A673 (cell line): ENCODE results near the gene CNIH2. TPM values are rescaled to one million over a fixed set of nuclear protein-coding genes. Genes with fewer than 3 reads are reported as not detected.

Experiments
- BruUV-seq: library from RNA; stranded (reverse); fragments of 400-500 nt; replicated peaks from 2 replicates; lab custom pipeline; 2021; lab: Mats Ljungman, UMichigan
- CTCF ChIA-PET: fragments of 300-600 bp; sonication (Branson Sonifier 250); formaldehyde crosslinking; loops from one replicate; lab custom pipeline; 2022; ENCODE audit warnings: antibody characterized with exemption; lab: Charles Lee
- POLR2A ChIA-PET: fragments of 300-600 bp; sonication (Branson Sonifier 250); formaldehyde crosslinking; loops from one replicate; lab custom pipeline; 2022; ENCODE audit warnings: antibody characterized with exemption; ENCODE audit not compliant: low non-redundant PET; lab: Charles Lee
- DNase-seq: peaks from one replicate; pipeline ENCODE4 v3.0.0-alpha.2; 2015; ENCODE audit warnings: low spot score
- H3K27ac ChIP-seq: fragments of 200-600 bp; sonication (generic); 2 replicates; pipeline ENCODE4 v1.5.1; 2016; ENCODE audit warnings: mixed run types, low read depth, mild to moderate bottlenecking, mixed read lengths, antibody characterized with exemption, low read length; ENCODE audit not compliant: poor library complexity, severe bottlenecking
- H3K27me3 ChIP-seq: fragments of 200-600 bp; sonication (generic); replicated peaks from 2 replicates; pipeline ENCODE4 v1.6.1; 2017; ENCODE audit warnings: mixed run types, low read depth, mild to moderate bottlenecking, mixed read lengths, antibody characterized with exemption, low read length; ENCODE audit not compliant: insufficient read depth, poor library complexity
- H3K36me3 ChIP-seq: fragments of 200-600 bp; sonication (generic); 2 replicates; pipeline ENCODE4 v1.6.1; 2016; ENCODE audit warnings: mixed run types, mild to moderate bottlenecking, mixed read lengths, antibody characterized with exemption, low read length; ENCODE audit not compliant: insufficient read depth, poor library complexity, severe bottlenecking
- H3K4me1 ChIP-seq: fragments of 200-600 bp; sonication (generic); 2 replicates; pipeline ENCODE4 v1.6.1; 2017; ENCODE audit warnings: mixed run types, mild to moderate bottlenecking, mixed read lengths, antibody characterized with exemption, low read length; ENCODE audit not compliant: insufficient read depth, poor library complexity, severe bottlenecking
- H3K4me3 ChIP-seq: fragments of 200-600 bp; sonication (generic); 2 replicates; pipeline ENCODE4 v1.5.1; 2016; ENCODE audit warnings: low read depth, mixed run types, mild to moderate bottlenecking, mixed read lengths, low read length; ENCODE audit not compliant: poor library complexity, severe bottlenecking
- H3K9me3 ChIP-seq: fragments of 200-600 bp; sonication (generic); 2 replicates; pipeline ENCODE4 v1.6.1; 2016; ENCODE audit warnings: mixed run types, low read depth, mild to moderate bottlenecking, mixed read lengths, antibody characterized with exemption, low read length; ENCODE audit not compliant: poor library complexity, severe bottlenecking
- CTCF ChIP-seq: fragments of 300-800, 200-600 bp; sonication (generic); conservative IDR thresholded peaks from 2 replicates; pipeline ENCODE4 v1.5.1; 2017; ENCODE audit warnings: low read depth, mild to moderate bottlenecking, antibody characterized with exemption, low read length, moderate library complexity, mixed read lengths
- EZH2 ChIP-seq: fragments of 200-600 bp; sonication (generic); IDR thresholded peaks from 2 replicates; pipeline ENCODE4 v1.6.1; 2017; ENCODE audit warnings: borderline replicate concordance, low read depth, mild to moderate bottlenecking, mixed read lengths, antibody characterized with exemption, low read length; ENCODE audit not compliant: poor library complexity, severe bottlenecking
- intact Hi-C: fragments of 100-400 bp; cut with micrococcal nuclease; formaldehyde crosslinking; loops from one replicate; pipeline ENCODE4 v1.10.0; 2022; ENCODE audit not compliant: unreplicated experiment
- total RNA-seq: library from RNA; stranded (reverse); gene quantifications from 2 replicates; pipeline ENCODE4 v1.2.3, GENCODE V29; 2021

The CNIH2 gene
- total RNA-seq, 1 experiment from 2014 or later, result 13.7 TPM

GRCh38 chr11:66264383-66264782 lies 13.6 kb upstream of the CNIH2 start:
- peaks cover 7% of the 10 kb centered on the region for H3K4me1 ChIP-seq
- intact Hi-C loops, result no loop called here
- H3K27ac ChIP-seq, result no peak overlapping the region
- POLR2A ChIA-PET, result no interaction called here
- CTCF ChIA-PET, result no interaction called here
- H3K36me3 ChIP-seq, result peaks cover 51% of the 10 kb centered on the region
- TF ChIP-seq EZH2, result no peak
- TF ChIP-seq CTCF, result no peak
- DNase-seq, result no peak
- no TSS peak for BruUV-seq
- no peak overlapping the region for H3K4me3 ChIP-seq
- H3K27me3 ChIP-seq, result no peaks in the 10 kb centered on the region
- no peaks in the 10 kb centered on the region for H3K9me3 ChIP-seq

- intact Hi-C loops, result no loop called here
- no peak overlapping the region for H3K27ac ChIP-seq
- no TSS peak for BruUV-seq
- ChIA-PET POLR2A (no interaction called here), CTCF (no interaction called here)
- DNase-seq, result peak; percentile 62
- no peaks in the 10 kb centered on the region for H3K9me3 ChIP-seq
- H3K36me3 ChIP-seq, result peaks cover 47% of the 10 kb centered on the region
- TF ChIP-seq EZH2 (no peak), CTCF (peak; percentile 67)
- no peak overlapping the region for H3K4me3 ChIP-seq
- no peaks in the 10 kb centered on the region for H3K27me3 ChIP-seq
- H3K4me1 ChIP-seq, result peaks cover 12% of the 10 kb centered on the region
These were observed 13.1 kb upstream of the CNIH2 start for GRCh38 chr11:66264914-66265313.

GRCh38 chr11:66265531-66266377 lies 12.2 kb upstream of the CNIH2 start:
- intact Hi-C loops, result no loop called here
- H3K9me3 ChIP-seq, result no peaks in the 10 kb centered on the region
- ChIA-PET POLR2A (no interaction called here), CTCF (interaction anchor here (1.2 to 1.3 kb wide), 2 partner anchors 7 to 17 kb away, joined by 3 to 4 read pairs; no protein-coding TSS in a partner anchor)
- H3K4me1 ChIP-seq, result peaks cover 13% of the 10 kb centered on the region
- no TSS peak for BruUV-seq
- DNase-seq, result no peak
- no peaks in the 10 kb centered on the region for H3K27me3 ChIP-seq
- no peak overlapping the region for H3K27ac ChIP-seq
- H3K36me3 ChIP-seq, result peaks cover 38% of the 10 kb centered on the region
- H3K4me3 ChIP-seq, result no peak overlapping the region
- TF ChIP-seq CTCF, result no peak
- TF ChIP-seq EZH2, result no peak
